HG03196 (cell line): ENCODE measurements around the gene XPNPEP2.

Source experiments
- ATAC-seq: cut with Tn5 transposase; IDR thresholded peaks from one replicate; pipeline ENCODE4 v1.9.1; 2021; ENCODE audit not compliant: unreplicated experiment

The XPNPEP2 gene

DNA sequence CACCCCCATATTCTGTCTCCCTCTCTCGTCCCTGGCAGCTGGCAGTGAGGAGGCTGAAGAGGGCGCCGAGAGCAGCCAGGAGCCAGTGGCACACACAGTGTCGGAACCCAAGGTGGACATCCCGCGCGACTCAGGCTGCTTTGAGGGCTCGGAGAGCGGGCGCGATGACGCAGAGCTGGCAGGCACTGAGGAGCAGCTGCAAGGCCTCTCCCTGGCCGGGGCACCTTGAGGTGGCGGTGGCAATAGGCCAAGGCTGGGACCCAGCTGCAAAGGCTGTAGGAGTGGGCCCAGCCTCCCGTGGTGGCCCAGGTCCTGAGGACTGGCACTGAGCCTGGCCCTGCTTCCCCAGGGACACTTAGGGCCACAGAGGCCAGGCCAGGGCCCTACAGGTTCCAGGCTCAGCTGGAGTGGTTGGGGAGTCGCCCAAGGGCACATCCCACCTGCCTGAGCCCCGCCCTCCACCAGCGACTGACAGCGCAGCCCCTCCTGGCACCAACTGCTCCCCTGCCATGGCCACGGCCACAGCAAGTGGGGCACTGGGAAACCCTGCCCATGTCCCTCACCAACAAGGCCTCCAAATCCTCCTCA, 54.9 kb downstream of the XPNPEP2 start:
- ATAC-seq, result no peak

- no peak for ATAC-seq
Measured at GRCh38 chrX:129795584-129795983, 56.8 kb downstream of the XPNPEP2 start.

- no peak for ATAC-seq
Measured at GRCh38 chrX:129797251-129797906, 58.6 kb downstream of the XPNPEP2 start.

GRCh38 chrX:129798456-129798855, 59.7 kb downstream of the XPNPEP2 start:
- no peak for ATAC-seq

- no peak for ATAC-seq
Measured at GRCh38 chrX:129798888-129799287, 60.1 kb downstream of the XPNPEP2 start.

DNA sequence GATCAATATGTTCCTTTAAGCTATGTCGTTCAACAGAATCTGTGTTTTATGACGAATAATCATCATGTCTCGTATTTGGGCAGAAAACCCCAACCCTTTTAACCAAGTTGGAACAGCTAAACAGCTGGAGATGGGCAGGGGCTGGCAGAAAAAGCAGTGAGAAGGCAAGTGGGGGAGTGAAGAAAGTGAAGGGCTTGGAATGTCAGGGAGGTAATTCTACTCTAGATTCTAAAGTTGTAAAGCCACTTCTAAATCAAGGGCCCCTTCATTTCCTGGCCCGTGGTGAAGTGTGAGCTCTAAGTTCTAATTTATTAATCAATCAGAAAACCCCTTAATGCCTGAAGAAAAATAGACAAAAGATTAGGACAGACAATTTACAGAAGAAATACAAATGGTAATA, 61.4 kb downstream of the XPNPEP2 start:
- no peak for ATAC-seq

- ATAC-seq, result no peak
Measured at GRCh38 chrX:129802863-129803262, 64.1 kb downstream of the XPNPEP2 start.

DNA sequence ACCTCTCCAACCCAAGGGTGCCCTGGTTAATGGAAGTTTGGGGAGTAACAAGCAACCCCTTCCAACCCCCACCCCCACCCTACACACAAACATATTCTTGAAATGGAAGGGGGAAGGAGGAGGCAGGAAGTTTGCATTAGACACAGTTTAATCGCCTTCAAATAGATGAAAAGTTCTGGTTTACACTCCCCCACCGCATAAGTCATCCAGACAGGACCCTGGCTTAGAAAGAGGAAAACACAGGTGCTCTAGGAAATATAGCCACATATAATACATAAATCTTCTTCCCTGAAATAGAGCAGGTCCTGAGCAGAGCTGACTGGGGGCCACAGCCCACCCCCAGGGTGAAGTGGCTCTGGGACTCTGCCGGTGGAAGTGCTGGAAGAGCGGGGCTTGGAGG, 66.0 kb downstream of the XPNPEP2 start:
- ATAC-seq, result no peak

- no peak for ATAC-seq
Measured at GRCh38 chrX:129808158-129808828, 69.5 kb downstream of the XPNPEP2 start.

GRCh38 chrX:129808829-129809796, 70.3 kb downstream of the XPNPEP2 start:
- ATAC-seq, result no peak

DNA sequence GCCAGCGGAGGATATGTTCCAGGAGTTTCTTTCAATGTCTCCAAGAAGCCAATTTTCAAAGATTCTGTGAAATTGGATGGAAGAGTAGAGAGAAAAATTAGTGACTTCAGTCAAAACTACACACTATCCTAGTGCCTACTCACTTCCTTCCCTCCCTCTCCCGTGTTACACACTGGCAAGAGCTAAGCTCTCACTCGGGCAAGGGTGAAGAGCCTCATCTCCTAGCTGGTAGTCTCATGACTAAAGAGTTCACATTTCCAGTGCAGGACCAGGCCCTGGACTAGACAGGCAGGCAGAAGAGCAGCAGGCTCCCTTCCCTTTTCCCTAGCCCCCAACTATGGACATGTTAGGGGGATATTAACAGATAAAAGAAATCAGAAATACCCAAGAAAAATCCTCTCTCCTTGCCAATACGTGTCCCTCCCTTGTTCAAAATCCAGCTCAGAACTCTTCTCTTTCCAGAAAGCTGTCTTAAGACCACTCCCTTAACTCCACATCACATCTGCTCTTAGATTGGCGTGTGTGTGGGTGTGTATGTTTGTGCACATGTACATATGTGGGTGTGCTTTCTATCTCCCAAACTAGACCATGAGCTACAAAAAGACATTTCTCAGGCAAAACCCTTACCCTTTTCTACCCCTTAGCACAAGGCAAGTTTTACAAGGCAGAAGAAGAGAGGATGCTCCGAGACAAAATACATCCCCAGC, 75.0 kb downstream of the XPNPEP2 start:
- no peak for ATAC-seq

DNA sequence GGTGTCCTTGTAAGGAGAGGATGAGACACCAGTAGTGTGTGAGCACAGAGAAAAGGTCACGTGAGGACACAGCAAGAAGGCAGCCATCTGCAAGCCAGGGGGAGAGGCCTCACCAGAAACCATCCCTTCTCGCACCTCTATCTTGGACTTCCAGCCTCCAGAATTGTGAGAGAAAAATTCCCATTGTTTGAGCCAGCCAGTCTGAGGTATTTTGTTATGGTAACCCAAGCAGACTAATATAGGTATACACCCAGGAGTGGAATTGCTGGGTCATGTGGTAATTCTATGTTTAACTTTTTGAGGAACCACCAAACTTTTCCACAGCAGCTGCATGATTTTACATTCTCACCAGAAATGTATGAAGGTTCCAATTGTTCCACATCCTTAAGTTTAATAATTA, 79.3 kb downstream of the XPNPEP2 start:
- no peak for ATAC-seq
